ENCODE data around the gene SLC7A4. TPM values are rescaled to one million over a fixed set of nuclear protein-coding genes. Genes with fewer than 3 reads are reported as not detected.

The SLC7A4 gene
- total and polyA plus RNA-seq, 2 of the 8 experiments (the other 6 are each of a cell fraction or from before 2014, with no cell fraction given): 0.92 TPM; not detected in 1

DNA sequence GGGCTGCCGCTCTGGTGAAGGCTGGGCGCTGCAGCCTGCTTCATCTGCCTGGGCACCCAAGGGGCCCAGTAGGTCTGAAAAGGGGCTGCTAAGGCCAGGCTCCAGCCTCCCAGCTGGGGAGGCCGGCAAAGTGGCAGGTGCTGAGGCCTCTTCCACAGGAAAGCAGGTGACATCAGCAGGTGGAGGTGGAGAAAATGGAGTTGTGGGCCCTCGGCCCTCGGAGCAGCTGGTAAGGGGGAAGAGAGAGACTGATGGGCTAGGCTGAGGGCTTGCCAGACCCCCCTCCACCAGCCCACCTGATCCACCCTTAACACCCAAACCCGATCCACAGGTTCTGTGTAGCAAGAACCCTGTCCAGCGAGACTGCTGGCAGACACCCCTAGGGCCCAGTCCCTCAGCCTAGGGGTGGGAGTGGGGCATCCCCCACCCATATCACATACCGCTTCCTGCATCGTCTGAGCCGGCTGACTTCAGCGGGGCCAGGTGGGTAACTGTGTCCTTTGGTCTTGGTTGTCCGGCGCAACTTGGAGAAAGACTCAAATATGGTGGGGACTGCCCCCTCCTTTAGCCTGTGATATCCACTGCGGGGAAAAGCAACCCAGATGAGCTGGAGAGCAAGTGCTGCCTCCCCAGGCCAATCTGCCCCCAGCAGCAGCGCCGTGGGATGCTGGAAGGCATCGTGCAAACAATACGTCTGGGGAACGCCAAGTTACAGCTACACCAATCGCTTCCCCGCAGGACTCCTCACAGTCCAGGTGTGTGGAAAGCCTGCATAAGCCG is 32.0 kb downstream of the SLC7A4 start:
- Histone ChIP-seq H3K27ac (ENCODE audit: low read depth, low read length) (no peak overlapping the region), H3K4me3 (ENCODE audit: extremely low read depth in 1 of 4, insufficient read depth in 2 of 4, low read depth in 3 of 4, low read length in 4 of 4) (peak overlapping the region in 3 of 4 experiments; percentile 82 to 99 (median 84); a peak in 7 of 8 replicates), H3K36me3 (ENCODE audit: control insufficient read depth in 2 of 4, insufficient read depth in 4 of 4, low read length in 3 of 4) (peaks cover 2 to 7% (median 4%) of the 10 kb centered on the region in 4 experiments; a peak in 5 of 8 replicates), H3K79me1 (ENCODE audit: low read depth, low read length) (peaks cover 2% of the 10 kb centered on the region; the same call in 1 of the 2 replicates), H3K27me3 (replicated peaks in 1 of 4; ENCODE audit: control insufficient read depth in 3 of 4, extremely low read depth in 1 of 4, insufficient read depth in 3 of 4, low read length in 3 of 4) (no peaks in the 10 kb centered on the region), H2BK5ac (ENCODE audit: low read depth, low read length) (no peak overlapping the region), H3K4ac (replicated peaks; ENCODE audit: insufficient read length, low read depth, low read length) (no peak overlapping the region), H2BK12ac (ENCODE audit: low read depth, low read length) (no peak overlapping the region), H2BK15ac (ENCODE audit: low read length) (no peak overlapping the region), H3K79me2 (ENCODE audit: control insufficient read depth in 1 of 2, insufficient read depth in 2 of 2, low read length in 2 of 2) (no peaks in the 10 kb centered on the region; a peak in 1 of 4 replicates), H3K18ac (ENCODE audit: extremely low read depth, low read length) (no peak overlapping the region), H3K9me3 (ENCODE audit: insufficient read depth in 2 of 2, low read depth in 1 of 2, low read length in 1 of 2) (no peaks in the 10 kb centered on the region), H3K9ac (replicated peaks in 1 of 4; ENCODE audit: extremely low read depth in 1 of 4, low read depth in 3 of 4, low read length in 3 of 4) (peak overlapping the region in 2 of 4 experiments; percentile 79 to 84; a peak in 3 of 7 replicates), H4K20me1 (replicated peaks in 1 of 2; ENCODE audit: control insufficient read depth in 1 of 2, insufficient read depth in 2 of 2, low read length in 2 of 2) (peaks cover 6 to 12% of the 10 kb centered on the region in 2 experiments), H4K91ac (replicated peaks; ENCODE audit: insufficient read length, low read length) (no peak overlapping the region), H3K56ac (replicated peaks; ENCODE audit: insufficient read length, low read depth, low read length) (no peak overlapping the region), H4K5ac (ENCODE audit: insufficient read length, low read depth, low read length) (no peak overlapping the region), H2AK5ac (ENCODE audit: low read depth, low read length) (no peak overlapping the region), H2AFZ (ENCODE audit: low read length) (no peak overlapping the region), H2BK20ac (ENCODE audit: low read length) (no peak overlapping the region), H3K23me2 (ENCODE audit: low read depth, low read length) (peaks cover 12% of the 10 kb centered on the region; the same call in 1 of the 2 replicates), H3K4me2 (ENCODE audit: insufficient read depth in 1 of 2, low read depth in 2 of 2, low read length in 2 of 2) (peak overlapping the region; percentile 73 to 82), H2BK120ac (replicated peaks; ENCODE audit: low read depth, low read length) (no peak overlapping the region), H3K14ac (ENCODE audit: insufficient read length) (no peak overlapping the region), H4K8ac (ENCODE audit: extremely low read depth, insufficient read depth, low read length) (peak overlapping the region; percentile 85), H3K23ac (ENCODE audit: insufficient read length) (no peak overlapping the region), H3K4me1 (replicated peaks in 1 of 4; ENCODE audit: control insufficient read depth in 3 of 4, insufficient read depth in 4 of 4, low read length in 3 of 4) (peaks cover 0 to 12% (median 8%) of the 10 kb centered on the region in 4 experiments; a peak in 5 of 7 replicates)
- WGBS, 2 experiments (ENCODE audit: extremely low coverage in 1 of 2, insufficient coverage in 1 of 2, insufficient read length in 1 of 2, insufficient replicate concordance in 2 of 2, low coverage in 1 of 2, low lambda C conversion rate in 2 of 2, missing lambda C conversion rate in 1 of 2): 90% methylated on average over 18 of the region's 22 CpGs; no CpG with 5 or more reads in 1 of the 2 experiments
- ChIA-PET CTCF (ENCODE audit: partially characterized antibody) (interaction anchor here (0.6 to 3.0 kb wide), 7 partner anchors 10 to 46 kb away, joined by 3 to 13 read pairs (median 3); partner anchors contain the start of genes AIFM3 and LZTR1), POLR2A (ENCODE audit: partially characterized antibody) (interaction anchor here (0.9 to 5.5 kb wide), 8 partner anchors 10 to 115 kb away, joined by 3 to 45 read pairs (median 4); partner anchors contain the start of gene LZTR1)
- no peak for TF ChIP-seq ASH2L (IDR thresholded peaks at IDR 0.05; ENCODE audit: low read length)
- TF ChIP-seq SP2 (IDR thresholded peaks at IDR 0.05; ENCODE audit: low read length): no peak
- TF ChIP-seq POLR2A (IDR thresholded peaks at IDR 0.05; ENCODE audit: control extremely low read depth in 1 of 2, low read depth in 2 of 2, low read length in 2 of 2): no peak; a peak in 1 of 3 replicates
- no peak for TF ChIP-seq FOSL1 (IDR thresholded peaks at IDR 0.05; ENCODE audit: insufficient read depth, low read depth, low read length)
- TF ChIP-seq, protein P1, sequence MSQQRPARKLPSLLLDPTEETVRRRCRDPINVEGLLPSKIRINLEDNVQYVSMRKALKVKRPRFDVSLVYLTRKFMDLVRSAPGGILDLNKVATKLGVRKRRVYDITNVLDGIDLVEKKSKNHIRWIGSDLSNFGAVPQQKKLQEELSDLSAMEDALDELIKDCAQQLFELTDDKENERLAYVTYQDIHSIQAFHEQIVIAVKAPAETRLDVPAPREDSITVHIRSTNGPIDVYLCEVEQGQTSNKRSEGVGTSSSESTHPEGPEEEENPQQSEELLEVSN (IDR thresholded peaks at IDR 0.05): no peak
- TF ChIP-seq RBBP5 (IDR thresholded peaks at IDR 0.05; ENCODE audit: borderline replicate concordance, low read depth, low read length): no peak
- TF ChIP-seq SIX5 (IDR thresholded peaks at IDR 0.05; ENCODE audit: low read depth, low read length): no peak
- TF ChIP-seq CBX5 (IDR thresholded peaks at IDR 0.05; ENCODE audit: low read depth, low read length): no peak
- TF ChIP-seq SIRT6 (IDR thresholded peaks at IDR 0.05; ENCODE audit: low read length): no peak
- DNase-seq (ENCODE audit: low read depth in 1 of 2, low spot score in 2 of 2) (no peak), FAIRE-seq (no peak)

Data from H1 (cell line).